ENCODE results near the gene CSKMT.
"Not testable (repeated sequence)": the region's sequence is repeated elsewhere in the genome, so short reads cannot be mapped to it uniquely, and the experiment has no call there.

Gene CSKMT

DNA sequence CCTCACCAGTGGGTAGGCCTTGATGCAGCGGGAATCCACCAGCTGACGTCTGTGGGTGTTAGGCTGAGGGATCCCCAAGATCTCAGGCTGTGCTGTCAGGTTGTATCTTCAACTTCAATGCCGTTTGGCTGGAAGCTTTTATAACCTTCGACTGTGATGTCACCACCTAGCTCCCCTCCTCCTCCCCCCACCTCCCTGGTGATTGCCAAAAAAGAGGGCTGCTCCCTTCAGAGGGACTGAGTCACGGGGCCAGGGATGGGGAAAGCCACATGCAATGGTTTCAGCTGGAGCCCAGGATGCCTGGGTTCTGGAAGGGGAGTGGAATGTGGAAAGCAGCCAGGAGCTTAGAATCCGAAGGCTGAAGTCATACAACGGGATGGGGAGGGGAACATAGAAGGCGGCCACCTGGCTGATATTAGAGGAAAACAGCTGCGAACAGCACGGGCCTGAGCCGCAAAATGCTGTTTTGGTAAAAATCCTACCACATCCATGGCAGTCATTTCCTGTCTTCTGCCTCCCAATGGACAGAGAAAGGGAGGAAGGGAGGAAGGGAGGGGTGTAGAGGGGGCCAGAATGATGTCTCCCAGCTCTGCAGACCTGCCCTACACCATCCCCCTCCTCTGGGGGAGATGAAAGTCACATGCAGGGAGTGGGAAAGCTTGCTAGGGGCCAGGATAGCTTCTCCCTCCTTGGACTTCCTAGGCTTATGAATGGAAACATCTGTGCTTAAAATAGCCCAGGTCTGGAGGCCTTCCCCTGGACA is 24.5 kb downstream of the CSKMT start, which contains the start of gene LRRN4CL:
LRRN4CL (minus strand) TSS at position 110 of the 763 bp plus-strand sequence. CDS start 1,022 bp downstream, outside the sequence.
- peaks cover 8 to 11% of the 10 kb centered on the region in 2 donors for H3K27me3 ChIP-seq (ENCODE audit: control insufficient read depth in 1 of 2, insufficient read depth in 2 of 2, low read length in 2 of 2)
- H3K4me1 ChIP-seq (ENCODE audit: control insufficient read depth, insufficient read depth, low read length): peaks cover 16% of the 10 kb centered on the region
- peak within 1 kb of the TSS; percentile 59 to 73 for H3K4me3 ChIP-seq (ENCODE audit: low read length in 2 of 2)
- H3K27ac ChIP-seq (ENCODE audit: low read length): peak within 1 kb of the TSS; percentile 62
- peak within 1 kb of the TSS; percentile 42 to 57 for H3K9ac ChIP-seq (ENCODE audit: low read length in 2 of 2)
- H3K9me3 ChIP-seq (ENCODE audit: control insufficient read depth in 2 of 2, low read length in 2 of 2): no peaks in the 10 kb centered on the region
- H3K36me3 ChIP-seq (ENCODE audit: control insufficient read depth in 2 of 2, insufficient read depth in 2 of 2, low read length in 2 of 2): peaks cover 22 to 24% of the 10 kb centered on the region in 2 donors

DNA sequence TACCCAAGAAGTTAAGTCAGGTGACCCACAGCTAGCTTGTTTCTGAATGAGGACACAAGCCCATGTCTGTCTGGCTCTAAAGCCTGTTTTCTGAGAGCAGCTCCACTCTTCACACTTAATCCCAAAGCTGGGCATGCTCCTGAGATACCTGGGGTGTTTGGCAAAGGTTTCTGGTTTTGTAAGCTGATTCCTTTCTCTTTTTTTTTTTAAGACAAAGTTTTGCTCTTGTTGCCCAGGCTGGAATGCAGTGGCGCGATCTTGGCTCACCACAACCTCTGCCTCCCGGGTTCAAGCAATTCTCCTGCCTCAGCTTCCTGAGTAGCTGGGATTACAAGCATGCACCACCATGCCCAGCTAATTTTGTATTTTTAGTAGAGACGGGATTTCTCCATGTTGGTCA is 28.5 kb downstream of the CSKMT start:
- H3K9ac ChIP-seq (ENCODE audit: low read length in 2 of 2); H3K27ac ChIP-seq (ENCODE audit: low read length); H3K9me3 ChIP-seq (ENCODE audit: control insufficient read depth in 2 of 2, low read length in 2 of 2); H3K27me3 ChIP-seq (ENCODE audit: control insufficient read depth in 1 of 2, insufficient read depth in 2 of 2, low read length in 2 of 2); H3K4me3 ChIP-seq (ENCODE audit: low read length in 2 of 2): not testable (repeated sequence)
- peaks cover 10% of the 10 kb centered on the region for H3K4me1 ChIP-seq (ENCODE audit: control insufficient read depth, insufficient read depth, low read length)
- peaks cover 22 to 24% of the 10 kb centered on the region in 2 donors for H3K36me3 ChIP-seq (ENCODE audit: control insufficient read depth in 2 of 2, insufficient read depth in 2 of 2, low read length in 2 of 2)

DNA sequence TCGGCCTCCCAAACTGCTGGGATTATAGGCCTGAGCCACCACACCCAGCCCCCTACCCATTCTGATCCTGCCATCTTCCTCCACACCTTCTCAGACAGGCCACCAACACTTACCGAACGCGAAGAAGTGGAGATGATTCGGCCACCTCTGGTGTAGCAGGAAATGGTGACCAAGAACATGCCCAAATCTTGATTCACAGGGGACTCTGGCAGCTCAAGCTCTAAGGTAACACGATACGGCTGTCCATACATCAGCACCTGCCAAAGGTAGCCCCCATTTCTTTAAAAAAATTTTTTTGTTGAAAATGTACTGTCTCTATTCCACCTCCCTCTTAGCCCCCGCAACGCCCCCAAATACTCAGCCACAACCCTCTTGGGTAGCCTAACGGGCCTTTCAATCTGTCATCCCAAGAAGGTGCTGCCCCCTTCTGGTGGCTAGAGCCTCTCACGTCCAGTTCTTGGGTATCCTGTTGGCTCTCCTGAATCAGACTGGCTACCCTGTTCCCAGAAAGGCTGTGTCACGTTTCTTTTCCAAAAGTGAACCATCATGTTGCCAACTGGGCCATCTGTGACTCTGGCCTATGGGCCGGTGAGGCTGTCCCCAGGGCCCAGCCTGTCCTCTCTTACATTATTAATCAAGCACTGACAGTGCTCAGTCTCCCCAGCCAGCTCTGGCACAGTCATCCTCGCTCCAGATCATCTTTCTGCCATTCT is 29.5 kb downstream of the CSKMT start:
- Histone ChIP-seq H3K27ac (ENCODE audit: low read length) (no peak overlapping the region), H3K27me3 (ENCODE audit: control insufficient read depth in 1 of 2, insufficient read depth in 2 of 2, low read length in 2 of 2) (no peaks in the 10 kb centered on the region), H3K36me3 (ENCODE audit: control insufficient read depth in 2 of 2, insufficient read depth in 2 of 2, low read length in 2 of 2) (peaks cover 22 to 24% of the 10 kb centered on the region in 2 donors), H3K9ac (ENCODE audit: low read length in 2 of 2) (no peak overlapping the region), H3K9me3 (ENCODE audit: control insufficient read depth in 2 of 2, low read length in 2 of 2) (no peaks in the 10 kb centered on the region), H3K4me1 (ENCODE audit: control insufficient read depth, insufficient read depth, low read length) (peaks cover 10% of the 10 kb centered on the region), H3K4me3 (ENCODE audit: low read length in 2 of 2) (no peak overlapping the region)

DNA sequence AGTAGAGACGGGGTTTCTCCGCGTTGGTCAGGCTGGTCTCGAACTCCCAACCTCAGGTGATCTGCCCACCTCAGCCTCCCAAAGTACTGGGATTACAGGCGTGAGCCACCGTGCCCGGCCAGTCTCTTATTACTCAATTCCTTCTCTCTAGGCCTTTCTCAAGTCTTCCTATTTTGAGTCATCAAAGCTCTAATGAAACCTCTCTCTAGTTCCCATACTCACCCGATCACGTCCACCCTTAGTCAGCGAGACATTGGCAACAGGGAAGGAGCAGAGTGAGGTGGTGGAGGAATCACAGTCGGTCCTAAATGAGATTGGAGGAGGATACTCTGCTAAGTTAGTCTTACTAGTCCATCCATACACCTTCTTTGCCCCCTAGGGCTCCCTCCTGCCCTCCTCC is 37.1 kb downstream of the CSKMT start:
- Histone ChIP-seq H3K27me3 (ENCODE audit: control insufficient read depth in 1 of 2, insufficient read depth in 2 of 2, low read length in 2 of 2) (no peaks in the 10 kb centered on the region), H3K9me3 (ENCODE audit: control insufficient read depth in 2 of 2, low read length in 2 of 2) (no peaks in the 10 kb centered on the region), H3K36me3 (ENCODE audit: control insufficient read depth in 2 of 2, insufficient read depth in 2 of 2, low read length in 2 of 2) (peaks cover 0 to 6% of the 10 kb centered on the region in 2 donors), H3K4me1 (ENCODE audit: control insufficient read depth, insufficient read depth, low read length) (peaks cover 22% of the 10 kb centered on the region), H3K27ac (ENCODE audit: low read length) (no peak overlapping the region), H3K9ac (ENCODE audit: low read length in 2 of 2) (no peak overlapping the region), H3K4me3 (ENCODE audit: low read length in 2 of 2) (no peak overlapping the region)

DNA sequence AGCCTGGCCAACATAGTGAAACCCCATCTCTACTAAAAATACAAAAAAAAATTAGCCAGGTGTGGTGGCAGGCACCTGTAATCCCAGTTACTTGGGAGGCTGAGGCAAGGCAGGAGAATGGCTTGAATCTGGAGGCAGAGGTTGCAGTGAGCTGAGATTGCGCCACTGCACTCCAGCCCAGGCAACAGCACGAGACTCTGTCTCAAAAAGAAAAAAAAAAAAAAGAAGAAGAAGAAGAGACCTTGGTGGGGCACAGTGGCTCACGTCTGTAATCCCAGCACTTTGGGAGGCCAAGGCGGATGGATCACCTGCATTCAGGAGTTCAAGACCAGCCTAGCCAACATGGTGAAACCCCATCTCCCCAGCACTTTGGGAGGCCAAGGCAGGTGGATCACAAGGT is 38.8 kb downstream of the CSKMT start:
- not testable (repeated sequence) for H3K9me3 ChIP-seq (ENCODE audit: control insufficient read depth in 2 of 2, low read length in 2 of 2); H3K4me3 ChIP-seq (ENCODE audit: low read length in 2 of 2); H3K27ac ChIP-seq (ENCODE audit: low read length); H3K9ac ChIP-seq (ENCODE audit: low read length in 2 of 2); H3K36me3 ChIP-seq (ENCODE audit: control insufficient read depth in 2 of 2, insufficient read depth in 2 of 2, low read length in 2 of 2); H3K27me3 ChIP-seq (ENCODE audit: control insufficient read depth in 1 of 2, insufficient read depth in 2 of 2, low read length in 2 of 2)
- peaks cover 34% of the 10 kb centered on the region for H3K4me1 ChIP-seq (ENCODE audit: control insufficient read depth, insufficient read depth, low read length)

DNA sequence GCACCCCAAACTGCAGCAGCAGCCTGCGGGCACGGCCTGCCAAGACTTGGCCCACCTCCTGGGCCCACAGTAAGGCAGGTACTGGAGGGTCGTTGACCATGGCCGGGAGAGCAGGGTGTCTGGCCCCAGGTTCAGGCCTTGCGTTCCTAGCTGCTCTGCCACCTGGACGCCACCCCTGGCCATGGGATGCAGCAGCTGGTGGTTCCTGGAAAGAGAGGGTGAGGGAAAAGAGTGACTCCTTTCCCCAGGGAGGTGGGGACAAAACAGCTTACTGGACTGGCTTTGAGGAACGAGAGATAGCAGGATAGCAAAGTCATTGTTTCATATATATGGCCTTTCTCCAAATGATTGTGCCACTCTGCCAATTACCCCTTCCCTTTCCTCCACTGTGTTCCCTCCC is 40.3 kb downstream of the CSKMT start:
- Histone ChIP-seq H3K9me3 (ENCODE audit: control insufficient read depth in 2 of 2, low read length in 2 of 2) (no peaks in the 10 kb centered on the region), H3K27ac (ENCODE audit: low read length) (peak overlapping the region; percentile 91), H3K36me3 (ENCODE audit: control insufficient read depth in 2 of 2, insufficient read depth in 2 of 2, low read length in 2 of 2) (peaks cover 0 to 9% of the 10 kb centered on the region in 2 donors), H3K9ac (ENCODE audit: low read length in 2 of 2) (peak overlapping the region; percentile 47 to 84), H3K27me3 (ENCODE audit: control insufficient read depth in 1 of 2, insufficient read depth in 2 of 2, low read length in 2 of 2) (no peaks in the 10 kb centered on the region), H3K4me3 (ENCODE audit: low read length in 2 of 2) (peak overlapping the region; percentile 58 to 88), H3K4me1 (ENCODE audit: control insufficient read depth, insufficient read depth, low read length) (peaks cover 47% of the 10 kb centered on the region)

DNA sequence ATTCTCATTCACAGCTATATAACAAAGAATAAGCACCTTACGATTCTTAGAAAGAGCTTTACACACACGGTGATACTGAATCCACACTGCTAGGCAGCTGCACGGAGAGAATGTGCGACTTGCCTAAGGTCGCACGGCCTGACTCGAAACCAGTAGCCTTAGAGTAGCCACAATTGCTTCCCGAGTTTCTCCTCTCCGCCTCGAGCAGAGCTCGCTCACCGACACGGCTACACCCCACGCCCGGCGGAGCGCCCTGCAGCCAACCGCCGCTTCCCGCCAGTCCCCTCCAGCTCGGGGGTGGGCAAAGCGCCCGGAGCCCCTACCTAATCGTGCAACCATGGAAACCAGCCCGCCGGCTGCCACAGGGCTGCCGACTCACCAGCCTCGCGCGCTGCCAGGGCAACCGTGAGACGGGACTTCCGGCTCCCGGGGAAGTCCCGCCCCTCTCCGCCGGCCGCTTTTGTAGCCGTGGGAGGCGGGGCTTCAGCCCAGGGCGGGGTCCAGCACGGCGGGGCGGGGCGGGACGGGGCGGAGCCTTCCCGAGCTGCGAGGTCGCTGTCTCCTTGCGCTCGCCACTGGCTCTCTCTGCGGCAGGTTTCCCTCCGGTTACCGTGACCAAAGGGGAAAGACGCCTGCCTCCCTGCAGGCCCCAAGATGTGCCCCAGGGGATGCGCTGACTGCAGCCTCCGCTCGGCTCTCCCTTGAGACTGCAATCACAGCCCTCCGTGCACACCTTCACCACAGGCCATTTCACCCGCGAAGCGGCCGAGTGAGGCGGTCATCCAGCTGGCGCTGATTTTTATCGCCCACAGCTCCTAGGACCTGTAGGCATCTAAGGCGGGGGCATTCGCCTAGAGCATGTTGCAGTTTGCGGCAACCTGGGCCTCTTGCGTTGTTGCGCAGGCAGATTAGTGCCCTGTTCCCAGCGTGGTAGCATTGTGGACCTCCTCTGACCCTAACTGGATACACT is 41.1 kb downstream of the CSKMT start:
- H3K27ac ChIP-seq (ENCODE audit: low read length): peak overlapping the region; percentile 91
- no peaks in the 10 kb centered on the region for H3K27me3 ChIP-seq (ENCODE audit: control insufficient read depth in 1 of 2, insufficient read depth in 2 of 2, low read length in 2 of 2)
- no peaks in the 10 kb centered on the region for H3K9me3 ChIP-seq (ENCODE audit: control insufficient read depth in 2 of 2, low read length in 2 of 2)
- H3K9ac ChIP-seq (ENCODE audit: low read length in 2 of 2): peak overlapping the region; percentile 68 to 84
- peaks cover 0 to 12% of the 10 kb centered on the region in 2 donors for H3K36me3 ChIP-seq (ENCODE audit: control insufficient read depth in 2 of 2, insufficient read depth in 2 of 2, low read length in 2 of 2)
- peak overlapping the region; percentile 81 to 88 for H3K4me3 ChIP-seq (ENCODE audit: low read length in 2 of 2)
- H3K4me1 ChIP-seq (ENCODE audit: control insufficient read depth, insufficient read depth, low read length): peaks cover 51% of the 10 kb centered on the region

DNA sequence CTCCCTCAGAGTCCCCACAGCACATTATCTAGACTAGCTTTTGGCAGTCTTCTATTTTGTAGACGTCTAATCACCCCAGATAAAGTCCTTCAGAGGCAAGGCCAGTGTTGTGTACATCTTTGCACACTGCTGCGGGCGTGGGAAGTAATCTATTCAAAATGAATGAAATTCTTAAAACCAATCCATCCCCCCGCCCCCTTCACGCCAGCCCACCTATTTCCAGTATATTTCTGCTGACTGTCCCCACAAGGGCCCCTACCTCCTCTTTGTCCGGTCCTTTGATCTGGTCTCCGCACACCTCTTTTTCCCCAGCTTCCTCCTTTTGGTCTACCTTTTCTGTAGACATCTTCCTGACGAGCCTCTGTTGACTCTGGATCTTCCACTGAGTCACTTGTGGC is 41.7 kb downstream of the CSKMT start:
- Histone ChIP-seq H3K9ac (ENCODE audit: low read length in 2 of 2) (peak overlapping the region; percentile 68 to 79), H3K27ac (ENCODE audit: low read length) (peak overlapping the region; percentile 91), H3K4me3 (ENCODE audit: low read length in 2 of 2) (peak overlapping the region; percentile 81 to 88), H3K27me3 (ENCODE audit: control insufficient read depth in 1 of 2, insufficient read depth in 2 of 2, low read length in 2 of 2) (no peaks in the 10 kb centered on the region), H3K36me3 (ENCODE audit: control insufficient read depth in 2 of 2, insufficient read depth in 2 of 2, low read length in 2 of 2) (peaks cover 5 to 14% of the 10 kb centered on the region in 2 donors), H3K4me1 (ENCODE audit: control insufficient read depth, insufficient read depth, low read length) (peaks cover 51% of the 10 kb centered on the region), H3K9me3 (ENCODE audit: control insufficient read depth in 2 of 2, low read length in 2 of 2) (no peaks in the 10 kb centered on the region)

DNA sequence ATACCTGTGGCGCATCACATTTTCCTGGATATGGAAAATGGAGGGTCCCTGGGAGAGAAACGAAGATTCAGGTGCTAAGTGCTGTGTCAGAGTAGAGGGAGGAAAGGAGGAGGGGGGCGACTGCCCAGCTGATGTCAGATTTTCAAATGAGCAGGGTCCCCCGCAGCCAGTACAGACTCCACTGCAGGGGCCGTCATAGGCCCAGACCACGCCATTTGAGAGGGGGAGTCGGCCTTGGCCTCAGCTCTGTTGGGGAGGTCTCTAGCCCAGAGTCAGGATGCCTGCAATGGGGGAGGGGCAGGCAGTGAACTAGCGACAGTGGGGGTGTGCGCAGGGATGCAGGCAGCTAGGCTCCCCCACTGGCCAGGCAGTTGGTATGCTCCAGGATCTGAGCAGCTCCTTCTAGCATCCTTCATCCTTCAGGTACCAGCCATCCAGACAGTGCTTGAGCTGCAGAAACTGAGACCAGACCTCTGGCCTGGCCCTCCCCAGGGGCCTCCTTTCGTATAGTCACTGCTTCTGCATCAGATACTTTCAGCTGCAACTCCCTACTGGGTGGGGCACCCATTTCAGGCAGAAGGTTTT is 42.3 kb downstream of the CSKMT start, which contains the start of the genes BSCL2 and GNG3:
BSCL2 (minus strand) TSS at position 148 of the 585 bp plus-strand sequence. CDS start 229 bp downstream, outside the sequence.
GNG3 (plus strand) TSS at position 400 of the 585 bp plus-strand sequence. CDS start 620 bp downstream, outside the sequence.
- H3K27ac ChIP-seq (ENCODE audit: low read length): peak within 1 kb of the TSS; percentile 96
- H3K27me3 ChIP-seq (ENCODE audit: control insufficient read depth in 1 of 2, insufficient read depth in 2 of 2, low read length in 2 of 2): no peaks in the 10 kb centered on the region
- H3K9ac ChIP-seq (ENCODE audit: low read length in 2 of 2): peak within 1 kb of the TSS; percentile 79 to 93
- peaks cover 51% of the 10 kb centered on the region for H3K4me1 ChIP-seq (ENCODE audit: control insufficient read depth, insufficient read depth, low read length)
- peaks cover 5 to 15% of the 10 kb centered on the region in 2 donors for H3K36me3 ChIP-seq (ENCODE audit: control insufficient read depth in 2 of 2, insufficient read depth in 2 of 2, low read length in 2 of 2)
- H3K4me3 ChIP-seq (ENCODE audit: low read length in 2 of 2): peak within 1 kb of the TSS; percentile 87 to 91
- H3K9me3 ChIP-seq (ENCODE audit: control insufficient read depth in 2 of 2, low read length in 2 of 2): no peaks in the 10 kb centered on the region
